GM23338 (cell line): ENCODE results near the gene ZBTB6. TPM values are rescaled to one million over a fixed set of nuclear protein-coding genes. Genes with fewer than 3 reads are reported as not detected.

Source experiments
- ATAC-seq: fragments of 200-7000 bp; cut with Tn5 transposase; 3 replicates; pipeline ENCODE4 v1.9.1; 2020
- DNase-seq: peaks from one replicate; pipeline ENCODE4 v3.0.0-alpha.2; 2015; ENCODE audit warnings: low spot score
- H2AFZ ChIP-seq: fragments of 200-600 bp; sonication (generic); 2 replicates; pipeline ENCODE4 v1.8.0; 2016; ENCODE audit warnings: antibody characterized with exemption, mild to moderate bottlenecking, moderate library complexity
- H3F3A ChIP-seq: fragments of 200-600 bp; sonication (generic); replicated peaks from 2 replicates; pipeline ENCODE4 v1.8.0; 2017; ENCODE audit warnings: antibody characterized with exemption, mixed run types, low read depth
- H3K27ac ChIP-seq: fragments of 200-600 bp; sonication (generic); 2 replicates; pipeline ENCODE4 v1.6.1; 2016; ENCODE audit warnings: low read depth
- H3K27me3 ChIP-seq: fragments of 200-600 bp; sonication (generic); 2 replicates; pipeline ENCODE4 v1.8.0; 2016; ENCODE audit warnings: mild to moderate bottlenecking, mixed run types, moderate library complexity; ENCODE audit not compliant: insufficient read depth
- H3K36me3 ChIP-seq: fragments of 200-600 bp; sonication (generic); 2 replicates; pipeline ENCODE4 v1.8.0; 2016; ENCODE audit warnings: mild to moderate bottlenecking; ENCODE audit not compliant: insufficient read depth
- H3K4me1 ChIP-seq: fragments of 200-600 bp; sonication (generic); 2 replicates; pipeline ENCODE4 v1.8.0; 2016; ENCODE audit warnings: mild to moderate bottlenecking, moderate library complexity; ENCODE audit not compliant: insufficient read depth
- H3K4me2 ChIP-seq: fragments of 200-600 bp; sonication (generic); 2 replicates; pipeline ENCODE4 v1.7.1; 2017; ENCODE audit warnings: mixed run types
- H3K4me3 ChIP-seq: fragments of 200-600 bp; sonication (generic); 2 replicates; pipeline ENCODE4 v1.6.1; 2016; ENCODE audit warnings: mixed run types
- H3K79me2 ChIP-seq: fragments of 200-600 bp; sonication (generic); replicated peaks from 2 replicates; pipeline ENCODE4 v1.8.0; 2017; ENCODE audit warnings: mild to moderate bottlenecking; ENCODE audit not compliant: insufficient read depth
- H3K9me2 ChIP-seq: fragments of 200-600 bp; sonication (generic); 2 replicates; pipeline ENCODE4 v1.8.0; 2017; ENCODE audit not compliant: insufficient read depth
- H4K20me1 ChIP-seq: fragments of 200-600 bp; sonication (generic); replicated peaks from 2 replicates; pipeline ENCODE4 v1.8.0; 2017; ENCODE audit warnings: mild to moderate bottlenecking; ENCODE audit not compliant: insufficient read depth
- H3K27ac Mint-ChIP-seq: 2 replicates; pipeline ENCODE4 v1.8.0; 2020; ENCODE audit warnings: inconsistent platforms, mild to moderate bottlenecking, moderate library complexity, mixed read lengths
- H3K27me3 Mint-ChIP-seq: 3 replicates; pipeline ENCODE4 v1.8.0; 2022; ENCODE audit warnings: low read depth, mild to moderate bottlenecking, moderate library complexity, mixed read lengths, inconsistent platforms; ENCODE audit not compliant: insufficient read depth, poor library complexity
- H3K36me3 Mint-ChIP-seq: 3 replicates; pipeline ENCODE4 v1.8.0; 2021; ENCODE audit warnings: low read depth, mild to moderate bottlenecking, inconsistent platforms, moderate library complexity, mixed read lengths
- H3K4me1 Mint-ChIP-seq: 3 replicates; pipeline ENCODE4 v1.8.0; 2020; ENCODE audit warnings: mild to moderate bottlenecking, inconsistent platforms, mixed read lengths
- H3K4me3 Mint-ChIP-seq: 3 replicates; pipeline ENCODE4 v1.8.0; 2021; ENCODE audit warnings: moderate library complexity, mild to moderate bottlenecking, inconsistent platforms, mixed read lengths
- H3K9me3 Mint-ChIP-seq: 3 replicates; pipeline ENCODE4 v1.8.0; 2020; ENCODE audit warnings: moderate library complexity, mild to moderate bottlenecking, inconsistent platforms, mixed read lengths
- NANOG ChIP-seq: IDR thresholded peaks from 2 replicates; pipeline ENCODE4 v1.6.1; 2016; ENCODE audit warnings: antibody characterized with exemption, borderline replicate concordance
- ZNF331 ChIP-seq: fragments of 250-450 bp; sonication (Bioruptor Pico); IDR thresholded peaks from 2 replicates; pipeline ENCODE4 v1.5.0; 2020; ENCODE audit warnings: low read depth, mild to moderate bottlenecking, moderate library complexity
- ZNF462 ChIP-seq: fragments of 250-450 bp; sonication (Bioruptor Pico); IDR thresholded peaks from 2 replicates; pipeline ENCODE4 v1.5.0; 2020; ENCODE audit warnings: mild to moderate bottlenecking, moderate library complexity
- polyA plus RNA-seq: library from polyadenylated mRNA; unstranded; fragments of >200 nt; fragmentation: Nextera tagmentation; extraction: Ambion mirVana; gene quantifications from 2 replicates; pipeline ENCODE4 v1.2.1, GENCODE V29; 2016
- total RNA-seq: library from RNA; depleted of rRNA; stranded (reverse); fragments of >200 nt; shearing (Covaris generic); gene quantifications from 2 replicates; pipeline ENCODE4 v1.2.3, GENCODE V29; 2014

Gene ZBTB6
- total and polyA plus RNA-seq, 2 experiments from 2014 or later, result 4.0 to 12.7 TPM

DNA sequence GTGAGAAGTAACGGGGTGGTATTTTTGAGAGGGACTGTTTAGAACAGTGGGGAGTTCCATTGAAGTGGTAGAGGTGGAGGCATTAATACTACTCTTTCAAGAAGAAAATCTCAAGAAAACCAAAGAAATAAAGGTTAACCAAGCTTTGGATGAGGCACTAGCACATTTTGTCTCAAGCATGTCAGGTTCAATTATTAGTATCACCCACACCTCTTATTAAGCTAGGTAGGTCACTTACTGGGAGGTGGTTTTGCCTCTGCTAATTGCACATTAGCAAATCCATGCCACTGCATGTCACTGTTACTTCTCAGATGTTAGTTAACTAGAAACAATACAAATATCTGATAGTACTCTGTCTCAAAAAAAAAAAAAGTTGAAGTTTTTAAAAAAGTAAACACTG is 37.9 kb upstream of the ZBTB6 start:
- H3K4me1 Mint-ChIP-seq, result peaks cover 49% of the 10 kb centered on the region
- TF ChIP-seq ZNF331 (CRISPR knock-in tag) (no peak), NANOG (no peak), ZNF462 (CRISPR knock-in tag) (no peak)
- no peaks in the 10 kb centered on the region for H3K36me3 ChIP-seq

DNA sequence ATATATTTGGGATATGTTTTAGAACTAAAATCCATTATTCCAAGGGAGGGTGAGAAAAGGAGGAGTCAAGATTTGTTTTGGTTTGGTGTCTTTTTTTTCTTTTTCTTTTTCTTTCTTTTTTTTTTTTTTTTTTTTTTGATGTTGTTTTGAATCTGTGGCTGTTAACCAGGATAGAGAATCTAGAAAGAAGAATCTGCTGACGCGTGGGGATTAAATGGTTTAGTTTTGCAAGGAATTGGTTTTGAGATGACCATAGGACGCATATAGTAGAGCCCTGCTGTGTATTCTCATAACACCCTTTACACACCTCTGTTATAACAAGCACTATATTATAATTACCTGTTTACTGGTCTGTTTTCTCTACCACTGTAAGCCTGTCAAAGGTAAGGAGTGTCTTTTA is 37.1 kb upstream of the ZBTB6 start:
- Histone ChIP-seq H3K36me3 (no peaks in the 10 kb centered on the region), H3K4me3 (no peak overlapping the region), H3K27me3 (no peaks in the 10 kb centered on the region), H3K4me1 (peaks cover 44% of the 10 kb centered on the region), H3K9me2 (no peaks in the 10 kb centered on the region), H3K27ac (no peak overlapping the region), H3F3A (no peaks in the 10 kb centered on the region), H2AFZ (no peak overlapping the region), H4K20me1 (peaks cover 8% of the 10 kb centered on the region; the same call in 1 of the 2 replicates), H3K4me2 (peak overlapping the region; percentile 21), H3K79me2 (peaks cover 99% of the 10 kb centered on the region)
- Mint-ChIP-seq H3K27me3 (peaks cover 3% of the 10 kb centered on the region), H3K9me3 (no peaks in the 10 kb centered on the region), H3K36me3 (no peaks in the 10 kb centered on the region), H3K4me1 (peaks cover 54% of the 10 kb centered on the region), H3K4me3 (no peak overlapping the region; the same call in 2 of the 3 replicates), H3K27ac (peak overlapping the region; percentile 65)
- no peak for TF ChIP-seq NANOG
- no peak for DNase-seq
- no peak for ATAC-seq

More for the DNA sequence above, 37.9 kb upstream of the ZBTB6 start:
- ATAC-seq (no peak), DNase-seq (no peak)
- Histone ChIP-seq H3K4me2 (no peak overlapping the region; the same call in 1 of the 2 replicates), H3K27me3 (no peaks in the 10 kb centered on the region), H3K79me2 (peaks cover 99% of the 10 kb centered on the region), H3K9me2 (no peaks in the 10 kb centered on the region), H3F3A (no peaks in the 10 kb centered on the region), H3K27ac (peak overlapping the region; percentile 76), H2AFZ (no peak overlapping the region), H3K4me3 (no peak overlapping the region), H4K20me1 (peaks cover 8% of the 10 kb centered on the region; the same call in 1 of the 2 replicates), H3K4me1 (peaks cover 44% of the 10 kb centered on the region)
- Mint-ChIP-seq H3K27ac (peak overlapping the region; percentile 57), H3K4me3 (0 out of 3 replicates have a peak overlapping the region, but pooled peaks have one; percentile 7), H3K9me3 (no peaks in the 10 kb centered on the region), H3K36me3 (no peaks in the 10 kb centered on the region), H3K27me3 (peaks cover 3% of the 10 kb centered on the region)
